Loucy (cell line): ENCODE results near the gene BCL11B.

Experiments
- H2AFZ ChIP-seq: fragments of 200-600 bp; sonication (generic); 2 replicates; pipeline ENCODE4 v1.6.0; 2016; ENCODE audit warnings: antibody characterized with exemption, mild to moderate bottlenecking, low read length, moderate library complexity
- H3F3A ChIP-seq: fragments of 200-600 bp; 2 replicates; pipeline ENCODE4 v1.6.0; 2016; ENCODE audit warnings: antibody characterized with exemption, low read depth, mild to moderate bottlenecking
- H3K27me3 ChIP-seq: fragments of 200-600 bp; sonication (generic); 2 replicates; pipeline ENCODE4 v1.6.1; 2014; ENCODE audit warnings: low read length, mild to moderate bottlenecking; ENCODE audit not compliant: insufficient read depth, poor library complexity, severe bottlenecking
- H3K36me3 ChIP-seq: fragments of 200-600 bp; sonication (generic); 2 replicates; pipeline ENCODE4 v1.6.1; 2016; ENCODE audit warnings: low read length; ENCODE audit not compliant: insufficient read depth
- H3K4me1 ChIP-seq: fragments of 200-600 bp; sonication (generic); 2 replicates; pipeline ENCODE4 v1.5.1; 2014; ENCODE audit warnings: low read length, mild to moderate bottlenecking; ENCODE audit not compliant: insufficient read depth, poor library complexity, severe bottlenecking
- H3K4me2 ChIP-seq: fragments of 200-600 bp; sonication (generic); 2 replicates; pipeline ENCODE4 v1.6.0; 2014; ENCODE audit warnings: antibody characterized with exemption, low read length, low read depth, mild to moderate bottlenecking; ENCODE audit not compliant: poor library complexity, severe bottlenecking
- H3K4me3 ChIP-seq: fragments of 200-600 bp; sonication (generic); 2 replicates; pipeline ENCODE4 v1.5.1; 2014; ENCODE audit warnings: low read length, mild to moderate bottlenecking, mixed read lengths; ENCODE audit not compliant: poor library complexity, severe bottlenecking
- H3K79me2 ChIP-seq: fragments of 200-600 bp; sonication (generic); 2 replicates; pipeline ENCODE4 v1.6.1; 2014; ENCODE audit warnings: low read length; ENCODE audit not compliant: insufficient read depth
- H3K9ac ChIP-seq: fragments of 200-600 bp; sonication (generic); 2 replicates; pipeline ENCODE4 v1.6.0; 2014; ENCODE audit warnings: mild to moderate bottlenecking, low read depth, low read length, moderate library complexity; ENCODE audit not compliant: poor library complexity, severe bottlenecking
- H3K9me2 ChIP-seq: fragments of 200-600 bp; sonication (generic); replicated peaks from 2 replicates; pipeline ENCODE4 v1.6.1; 2016; ENCODE audit warnings: low read depth, low read length, mixed read lengths
- H3K9me3 ChIP-seq: fragments of 200-600 bp; sonication (generic); 2 replicates; pipeline ENCODE4 v1.6.1; 2014; ENCODE audit warnings: mild to moderate bottlenecking, antibody characterized with exemption, low read length, low read depth; ENCODE audit not compliant: insufficient read depth
- H4K20me1 ChIP-seq: fragments of 200-600 bp; sonication (generic); 2 replicates; pipeline ENCODE4 v1.6.0; 2014; ENCODE audit warnings: antibody characterized with exemption, low read length, mild to moderate bottlenecking; ENCODE audit not compliant: insufficient read depth, poor library complexity, severe bottlenecking
- EZH2phosphoT487 ChIP-seq: fragments of 200-600 bp; IDR thresholded peaks from 2 replicates; pipeline ENCODE4 v1.6.1; 2018; ENCODE audit warnings: antibody characterized with exemption, mild to moderate bottlenecking, moderate library complexity, borderline replicate concordance
- TF ChIP-seq, protein P1 (sequence below): fragments of 200-600 bp; sonication (generic); conservative IDR thresholded peaks from 2 replicates; pipeline ENCODE4 v1.5.1; 2014; ENCODE audit warnings: mild to moderate bottlenecking, antibody characterized with exemption, low read length

BCL11B gene

DNA sequence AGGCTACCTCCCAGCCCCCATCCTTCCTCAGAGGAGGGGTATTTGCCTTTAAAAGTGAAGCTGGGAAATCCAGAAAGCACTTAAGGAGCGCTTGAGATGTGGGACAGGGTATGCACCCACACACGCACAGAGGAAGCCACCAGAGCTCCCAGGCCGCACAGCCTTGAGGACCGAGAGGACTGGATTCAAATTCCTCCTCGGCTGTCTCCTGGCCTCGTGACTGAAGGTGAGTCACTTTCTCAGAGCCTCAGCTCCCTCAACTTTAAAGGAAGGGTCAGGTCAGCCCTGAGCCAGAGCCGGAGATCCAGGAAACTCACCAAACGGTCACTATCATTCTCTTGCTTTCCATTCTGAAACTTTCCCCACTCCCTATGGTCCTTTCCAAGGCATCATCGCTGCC is 37.6 kb downstream of the BCL11B start:
- H3K27me3 ChIP-seq: no peaks in the 10 kb centered on the region
- no peak overlapping the region for H3K4me3 ChIP-seq
- H3K9ac ChIP-seq: no peak overlapping the region
- H3K79me2 ChIP-seq: peaks cover 100% of the 10 kb centered on the region
- H3K9me3 ChIP-seq: no peaks in the 10 kb centered on the region
- no peak overlapping the region for H3K4me2 ChIP-seq
- H4K20me1 ChIP-seq: peaks cover 68% of the 10 kb centered on the region
- H3K4me1 ChIP-seq: peaks cover 12% of the 10 kb centered on the region
- TF ChIP-seq EZH2phosphoT487: no peak
- TF ChIP-seq, protein P1, sequence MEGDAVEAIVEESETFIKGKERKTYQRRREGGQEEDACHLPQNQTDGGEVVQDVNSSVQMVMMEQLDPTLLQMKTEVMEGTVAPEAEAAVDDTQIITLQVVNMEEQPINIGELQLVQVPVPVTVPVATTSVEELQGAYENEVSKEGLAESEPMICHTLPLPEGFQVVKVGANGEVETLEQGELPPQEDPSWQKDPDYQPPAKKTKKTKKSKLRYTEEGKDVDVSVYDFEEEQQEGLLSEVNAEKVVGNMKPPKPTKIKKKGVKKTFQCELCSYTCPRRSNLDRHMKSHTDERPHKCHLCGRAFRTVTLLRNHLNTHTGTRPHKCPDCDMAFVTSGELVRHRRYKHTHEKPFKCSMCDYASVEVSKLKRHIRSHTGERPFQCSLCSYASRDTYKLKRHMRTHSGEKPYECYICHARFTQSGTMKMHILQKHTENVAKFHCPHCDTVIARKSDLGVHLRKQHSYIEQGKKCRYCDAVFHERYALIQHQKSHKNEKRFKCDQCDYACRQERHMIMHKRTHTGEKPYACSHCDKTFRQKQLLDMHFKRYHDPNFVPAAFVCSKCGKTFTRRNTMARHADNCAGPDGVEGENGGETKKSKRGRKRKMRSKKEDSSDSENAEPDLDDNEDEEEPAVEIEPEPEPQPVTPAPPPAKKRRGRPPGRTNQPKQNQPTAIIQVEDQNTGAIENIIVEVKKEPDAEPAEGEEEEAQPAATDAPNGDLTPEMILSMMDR: no peak
- H3K36me3 ChIP-seq: peaks cover 28% of the 10 kb centered on the region; the same call in 1 of the 2 replicates
- H2AFZ ChIP-seq: no peak overlapping the region
- no peaks in the 10 kb centered on the region for H3F3A ChIP-seq
- no peaks in the 10 kb centered on the region for H3K9me2 ChIP-seq

DNA sequence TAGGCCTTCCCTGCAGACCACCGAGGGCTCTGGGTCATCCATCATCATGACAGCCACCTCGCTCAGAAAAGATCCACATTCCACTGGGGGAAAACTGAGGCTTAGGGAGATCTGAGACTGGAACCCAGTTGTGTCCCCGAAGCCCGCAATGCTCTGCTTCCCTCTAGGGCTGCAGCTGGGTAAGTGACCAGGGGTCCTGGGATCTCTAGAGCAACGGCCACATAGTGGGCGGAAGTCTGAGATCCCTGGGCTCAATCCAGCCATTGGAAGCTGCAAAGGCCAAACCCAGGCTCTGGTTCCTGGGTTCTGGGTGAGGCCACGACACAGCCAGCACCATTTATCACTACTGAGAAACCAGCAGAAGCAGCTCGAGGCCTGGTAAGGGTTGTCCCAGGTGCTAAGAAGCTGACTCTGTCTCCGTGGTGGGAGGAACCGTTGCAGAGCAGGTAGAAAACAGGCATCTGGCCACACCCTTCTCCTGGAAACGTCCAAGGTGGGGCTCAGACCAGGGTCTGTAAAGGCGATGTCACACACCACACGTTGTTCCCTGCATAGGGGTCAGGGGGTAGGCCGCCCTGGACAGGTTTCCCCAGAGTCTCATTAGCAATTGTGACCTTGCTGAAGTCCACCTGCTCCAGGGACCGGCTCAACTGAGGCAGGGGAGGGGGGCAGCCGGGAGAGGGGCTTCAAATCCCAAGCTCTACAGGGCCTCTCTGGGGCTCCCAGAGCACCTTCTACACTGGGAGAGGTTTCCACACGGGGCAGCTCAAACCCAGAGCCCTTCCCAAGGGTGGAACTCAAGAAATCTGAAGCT is 38.6 kb downstream of the BCL11B start:
- peaks cover 16% of the 10 kb centered on the region for H3K4me1 ChIP-seq
- H3K9ac ChIP-seq: no peak overlapping the region
- no peak overlapping the region for H3K4me2 ChIP-seq
- H2AFZ ChIP-seq: no peak overlapping the region
- H4K20me1 ChIP-seq: peaks cover 74% of the 10 kb centered on the region
- TF ChIP-seq, protein P1: no peak
- no peak for TF ChIP-seq EZH2phosphoT487
- no peaks in the 10 kb centered on the region for H3K27me3 ChIP-seq
- no peak overlapping the region for H3K4me3 ChIP-seq
- H3K36me3 ChIP-seq: peaks cover 28% of the 10 kb centered on the region; the same call in 1 of the 2 replicates
- peaks cover 100% of the 10 kb centered on the region for H3K79me2 ChIP-seq
- no peaks in the 10 kb centered on the region for H3F3A ChIP-seq
- H3K9me3 ChIP-seq: no peaks in the 10 kb centered on the region
- H3K9me2 ChIP-seq: no peaks in the 10 kb centered on the region

- Histone ChIP-seq H3K4me2 (no peak overlapping the region), H3K4me3 (no peak overlapping the region), H2AFZ (no peak overlapping the region), H3K9ac (no peak overlapping the region), H3K9me2 (no peaks in the 10 kb centered on the region), H3K9me3 (no peaks in the 10 kb centered on the region), H3F3A (no peaks in the 10 kb centered on the region), H3K36me3 (peaks cover 28% of the 10 kb centered on the region; the same call in 1 of the 2 replicates), H4K20me1 (peaks cover 76% of the 10 kb centered on the region), H3K27me3 (no peaks in the 10 kb centered on the region), H3K79me2 (peaks cover 100% of the 10 kb centered on the region), H3K4me1 (peaks cover 16% of the 10 kb centered on the region)
- no peak for TF ChIP-seq EZH2phosphoT487
- TF ChIP-seq, protein P1: no peak
These were observed 39.2 kb downstream of the BCL11B start for GRCh38 chr14:99232714-99233214.
